Spleen (tissue), 7 donors: ENCODE measurements around the gene IL1B.

ENCODE experiments used
- CTCF ChIP-seq, 11 experiments: fragments of 200-600 bp in 7 of 11; fragments of 450-650 bp in 4 of 11; sonication (generic) in 4 of 11; IDR thresholded peaks in 8 of 11; conservative IDR thresholded peaks in 3 of 11; 1 replicate in 7 of 11; 2 replicates in 4 of 11; pipeline versions ENCODE4 v1.4.0 to v1.8.0; 2016 to 2021; ENCODE audit warnings: antibody characterized with exemption in 11 of 11, inconsistent platforms in 4 of 11, mild to moderate bottlenecking in 1 of 11
- POLR2A ChIP-seq, 3 donors: fragments of 450-650 bp; IDR thresholded peaks; one replicate each; pipeline ENCODE4 v1.5.1; 2017; ENCODE audit warnings: antibody characterized with exemption in 3 of 3, mild to moderate bottlenecking in 1 of 3
- POLR2AphosphoS5 ChIP-seq, 3 donors: sonication (generic); formaldehyde crosslinking; IDR thresholded peaks; one replicate each; pipeline ENCODE4 v1.5.1; 2017; ENCODE audit warnings: antibody characterized with exemption in 3 of 3
- donor health status: DM: no; HTN: no; CAD: no; lungs with moderate emphysema.
- donor health status: DM: no; HTN: no; CAD: no.
- donor health status: DM: no; HTN: no; CAD: no.

- TF ChIP-seq POLR2AphosphoS5 (IDR thresholded peaks at IDR 0.05) = no peak
- no peak for TF ChIP-seq CTCF (IDR thresholded peaks at IDR 0.05 in 8 of 11, conservative IDR thresholded peaks at IDR 0.05 in 3 of 11)
- no peak for TF ChIP-seq POLR2A (IDR thresholded peaks at IDR 0.05)
These were observed 3.5 kb downstream of the IL1B start for GRCh38 chr2:112832841-112833638.
